BE2C (cell line): ENCODE measurements around the gene KBTBD7.

Experiments used
- DNase-seq: peaks from one replicate; pipeline ENCODE4 v3.0.0-alpha.2; 2020
- H3K27me3 ChIP-seq: fragments of 250-450 bp; sonication (Bioruptor Pico); 2 replicates; pipeline ENCODE4 v1.5.1; 2020; ENCODE audit warnings: mild to moderate bottlenecking
- H3K36me3 ChIP-seq: fragments of 250-450 bp; sonication (Bioruptor Pico); 2 replicates; pipeline ENCODE4 v1.5.1; 2020; ENCODE audit warnings: mild to moderate bottlenecking
- H3K4me1 ChIP-seq: fragments of 250-450 bp; sonication (Bioruptor Pico); 2 replicates; pipeline ENCODE4 v1.5.1; 2020
- H3K4me3 ChIP-seq: 2 replicates; pipeline ENCODE4 v1.5.1; 2011; ENCODE audit warnings: low read depth, low read length
- H3K9me3 ChIP-seq: fragments of 250-450 bp; sonication (Bioruptor Pico); 2 replicates; pipeline ENCODE4 v1.5.1; 2020
- TF ChIP-seq, protein P1 (sequence below): IDR thresholded peaks from 2 replicates; pipeline ENCODE4 v1.5.1; 2012; ENCODE audit warnings: mild to moderate bottlenecking, low read depth, low read length

KBTBD7 gene

DNA sequence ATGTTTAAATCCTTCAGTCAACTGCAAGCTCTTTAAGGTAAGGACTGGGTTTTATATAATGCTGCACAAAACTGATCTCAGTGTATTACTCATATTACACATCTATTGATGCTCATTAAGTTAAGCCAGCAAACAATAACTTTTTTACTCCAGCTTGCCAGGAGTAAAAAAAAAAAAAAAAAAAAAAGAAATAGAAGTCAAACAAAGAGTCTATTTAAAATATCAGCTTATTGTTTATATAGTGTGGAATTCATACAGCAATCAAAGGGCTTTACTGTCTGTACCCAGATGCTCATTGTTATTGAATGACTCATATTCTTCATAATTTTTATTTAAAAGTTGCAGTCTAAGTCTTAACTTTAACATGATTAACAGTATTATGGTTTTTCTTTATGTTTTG lies 21.8 kb upstream of the KBTBD7 start:
- no peaks in the 10 kb centered on the region for H3K9me3 ChIP-seq
- no peak overlapping the region for H3K4me3 ChIP-seq
- no peaks in the 10 kb centered on the region for H3K4me1 ChIP-seq
- no peaks in the 10 kb centered on the region for H3K36me3 ChIP-seq
- H3K27me3 ChIP-seq = no peaks in the 10 kb centered on the region
- TF ChIP-seq, protein P1, sequence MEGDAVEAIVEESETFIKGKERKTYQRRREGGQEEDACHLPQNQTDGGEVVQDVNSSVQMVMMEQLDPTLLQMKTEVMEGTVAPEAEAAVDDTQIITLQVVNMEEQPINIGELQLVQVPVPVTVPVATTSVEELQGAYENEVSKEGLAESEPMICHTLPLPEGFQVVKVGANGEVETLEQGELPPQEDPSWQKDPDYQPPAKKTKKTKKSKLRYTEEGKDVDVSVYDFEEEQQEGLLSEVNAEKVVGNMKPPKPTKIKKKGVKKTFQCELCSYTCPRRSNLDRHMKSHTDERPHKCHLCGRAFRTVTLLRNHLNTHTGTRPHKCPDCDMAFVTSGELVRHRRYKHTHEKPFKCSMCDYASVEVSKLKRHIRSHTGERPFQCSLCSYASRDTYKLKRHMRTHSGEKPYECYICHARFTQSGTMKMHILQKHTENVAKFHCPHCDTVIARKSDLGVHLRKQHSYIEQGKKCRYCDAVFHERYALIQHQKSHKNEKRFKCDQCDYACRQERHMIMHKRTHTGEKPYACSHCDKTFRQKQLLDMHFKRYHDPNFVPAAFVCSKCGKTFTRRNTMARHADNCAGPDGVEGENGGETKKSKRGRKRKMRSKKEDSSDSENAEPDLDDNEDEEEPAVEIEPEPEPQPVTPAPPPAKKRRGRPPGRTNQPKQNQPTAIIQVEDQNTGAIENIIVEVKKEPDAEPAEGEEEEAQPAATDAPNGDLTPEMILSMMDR = no peak
- DNase-seq = no peak

DNA sequence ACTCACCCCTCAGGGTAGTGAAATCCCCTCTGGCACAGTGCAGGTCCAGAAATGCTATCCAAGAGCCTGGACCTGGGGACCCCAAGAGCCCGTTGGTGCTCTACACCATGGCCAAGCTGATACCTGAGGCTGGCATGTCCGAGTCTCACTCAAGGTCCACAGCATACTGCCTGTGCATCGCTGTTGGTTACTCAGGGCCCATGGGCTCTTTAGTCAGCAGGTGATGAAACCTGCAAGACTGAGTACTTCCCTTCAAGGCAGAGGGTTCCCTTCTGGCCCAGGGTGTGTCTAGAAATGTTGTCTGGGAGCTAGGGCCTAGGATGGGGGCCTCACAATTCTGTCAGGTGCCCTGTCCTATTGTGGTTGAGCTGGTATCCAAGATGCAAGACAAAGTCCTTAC lies 19.6 kb upstream of the KBTBD7 start:
- no peak for DNase-seq
- TF ChIP-seq, protein P1 = no peak
- Histone ChIP-seq H3K9me3 (no peaks in the 10 kb centered on the region), H3K36me3 (no peaks in the 10 kb centered on the region), H3K27me3 (no peaks in the 10 kb centered on the region), H3K4me3 (no peak overlapping the region), H3K4me1 (no peaks in the 10 kb centered on the region)

DNA sequence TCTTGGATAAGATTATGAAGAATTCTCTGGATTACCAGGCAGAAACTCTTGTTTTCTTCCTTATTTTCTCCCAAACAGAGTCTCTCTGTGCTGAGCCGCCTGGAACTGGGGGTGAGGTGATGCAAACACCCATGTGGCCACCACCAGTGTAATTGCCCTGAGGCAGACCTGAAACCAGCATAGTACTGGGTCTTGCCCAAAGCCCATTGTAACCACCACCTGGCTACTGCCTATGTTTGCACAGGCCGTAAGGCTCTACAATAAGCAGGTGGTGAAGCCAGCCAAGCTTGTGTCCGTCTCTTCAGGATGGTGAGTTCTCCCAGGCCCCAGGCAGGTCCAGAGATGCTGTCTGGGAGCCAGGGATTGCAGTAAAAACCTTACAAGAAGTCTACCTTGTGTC lies 18.9 kb upstream of the KBTBD7 start:
- Histone ChIP-seq H3K4me1 (no peaks in the 10 kb centered on the region), H3K9me3 (no peaks in the 10 kb centered on the region), H3K4me3 (no peak overlapping the region), H3K27me3 (no peaks in the 10 kb centered on the region), H3K36me3 (no peaks in the 10 kb centered on the region)
- no peak for DNase-seq
- TF ChIP-seq, protein P1 = no peak

DNA sequence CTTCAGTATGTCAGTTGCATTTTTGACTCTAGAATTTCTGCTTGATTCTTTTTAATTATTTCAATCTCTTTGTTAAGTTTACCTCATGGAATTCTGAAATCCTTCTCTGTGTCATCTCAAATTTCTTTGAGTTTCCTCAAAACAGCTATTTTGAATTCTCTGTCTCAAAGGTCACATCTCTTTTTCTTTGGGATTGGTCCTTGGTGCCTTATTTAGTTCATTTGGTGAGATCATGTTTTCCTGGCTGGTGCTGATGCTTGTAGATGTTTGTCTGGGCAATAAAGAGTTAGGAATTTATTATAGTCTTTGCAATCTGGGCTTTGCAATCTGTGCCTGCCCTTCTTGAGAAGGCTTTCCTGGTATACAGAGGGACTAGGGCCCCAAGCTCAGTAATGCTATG lies 18.5 kb upstream of the KBTBD7 start:
- DNase-seq = no peak
- Histone ChIP-seq H3K36me3 (no peaks in the 10 kb centered on the region), H3K4me3 (no peak overlapping the region), H3K4me1 (no peaks in the 10 kb centered on the region), H3K9me3 (no peaks in the 10 kb centered on the region), H3K27me3 (no peaks in the 10 kb centered on the region)
- TF ChIP-seq, protein P1 = no peak

DNA sequence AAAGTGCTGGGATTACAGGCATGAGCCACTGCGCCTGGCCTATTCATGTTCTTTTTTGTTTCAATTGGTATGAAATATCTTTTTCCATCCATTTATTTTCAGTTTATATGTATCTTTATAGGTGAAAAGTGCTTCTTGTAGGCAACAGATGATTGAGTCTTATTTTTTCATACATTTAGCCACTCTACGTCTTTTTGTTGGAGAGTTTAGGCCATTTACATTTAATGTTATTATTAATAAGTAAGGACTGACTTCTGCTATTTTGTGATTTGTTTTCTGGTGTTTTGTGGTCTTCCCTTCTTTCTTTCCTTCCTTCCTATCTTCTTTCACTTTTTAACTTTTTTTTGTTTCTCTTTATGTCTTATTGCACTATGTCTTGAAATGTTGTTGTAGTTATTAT lies 16.7 kb upstream of the KBTBD7 start:
- H3K27me3 ChIP-seq = no peaks in the 10 kb centered on the region
- H3K4me3 ChIP-seq = no peak overlapping the region
- no peak for DNase-seq
- no peaks in the 10 kb centered on the region for H3K4me1 ChIP-seq
- no peaks in the 10 kb centered on the region for H3K9me3 ChIP-seq
- TF ChIP-seq, protein P1 = no peak
- no peaks in the 10 kb centered on the region for H3K36me3 ChIP-seq

DNA sequence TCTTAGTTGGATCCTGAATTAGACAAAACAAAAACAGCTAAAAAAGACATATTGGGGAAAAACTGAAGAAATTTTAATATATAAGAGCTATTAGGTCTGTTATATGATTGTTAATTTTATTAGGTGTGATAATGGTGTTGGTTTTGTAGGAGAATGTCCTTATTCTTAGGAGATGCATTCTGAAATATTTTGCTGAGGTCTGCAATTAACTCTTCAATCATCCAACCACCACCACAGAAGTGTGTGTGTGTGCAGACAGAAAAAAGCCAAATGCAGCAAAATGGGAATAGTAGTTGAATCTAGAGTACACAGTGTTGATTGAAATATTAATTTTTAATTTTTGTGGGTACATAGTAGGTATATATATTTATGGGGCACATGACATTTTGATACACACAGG lies 12.1 kb upstream of the KBTBD7 start:
- TF ChIP-seq, protein P1 = no peak
- Histone ChIP-seq H3K9me3 (no peaks in the 10 kb centered on the region), H3K4me1 (no peaks in the 10 kb centered on the region), H3K36me3 (no peaks in the 10 kb centered on the region), H3K4me3 (no peak overlapping the region), H3K27me3 (no peaks in the 10 kb centered on the region)
- no peak for DNase-seq
